NCI-H2081 (cell line): ENCODE data around the gene SERF2.
A peak's percentile ranks its signal among the peaks of the same experiment; 100 is the strongest.

ENCODE experiments used
- DNase-seq, 2 experiments: peaks; one replicate each; lab custom pipeline; 2025; lab: John Stamatoyannopoulos, UW

Gene SERF2

GRCh38 chr15:43791993-43792760 lies at the start of gene SERF2:
SERF2 (plus strand) TSS chr15:43792320; CDS start chr15:43792377, 57 bp downstream.
- DNase-seq = peak; percentile 99

GRCh38 chr15:43746245-43746902 lies 45.7 kb upstream of the SERF2 start, which contains the start of gene PDIA3:
PDIA3 (plus strand) TSS chr15:43746438; CDS start chr15:43746540, 102 bp downstream.
- peak; percentile 78 to 88 for DNase-seq

- peak; percentile 2 to 51 for DNase-seq
These were observed 45.2 kb upstream of the SERF2 start for GRCh38 chr15:43746903-43747309.

- DNase-seq = no peak
These were observed 43.7 kb upstream of the SERF2 start for GRCh38 chr15:43748376-43748775.

GRCh38 chr15:43749690-43750345 lies 42.3 kb upstream of the SERF2 start:
- DNase-seq = no peak

- no peak for DNase-seq
These were observed 40.2 kb upstream of the SERF2 start for GRCh38 chr15:43751885-43752284.

GRCh38 chr15:43762824-43763223 lies 29.3 kb upstream of the SERF2 start:
- no peak for DNase-seq

GRCh38 chr15:43763819-43764446 lies 28.2 kb upstream of the SERF2 start:
- no peak for DNase-seq

GRCh38 chr15:43769584-43770228 lies 22.4 kb upstream of the SERF2 start:
- peak; percentile 44 to 56 for DNase-seq

GRCh38 chr15:43771816-43772215 lies 20.3 kb upstream of the SERF2 start:
- DNase-seq = no peak

GRCh38 chr15:43772624-43773023 lies 19.5 kb upstream of the SERF2 start:
- no peak for DNase-seq

- no peak for DNase-seq
These were observed 18.1 kb upstream of the SERF2 start for GRCh38 chr15:43774062-43774461.

GRCh38 chr15:43775411-43775965 lies 16.6 kb upstream of the SERF2 start:
- peak; percentile 57 to 80 for DNase-seq

- peak in 1 of 2 experiments; percentile 8 for DNase-seq
These were observed 15.9 kb upstream of the SERF2 start for GRCh38 chr15:43776101-43776717.

- peak; percentile 69 to 85 for DNase-seq
These were observed 15.3 kb upstream of the SERF2 start, which contains the start of gene ELL3 for GRCh38 chr15:43776718-43777266. ELL3 (minus strand) TSS chr15:43776966; CDS start chr15:43776901, 65 bp downstream.

- DNase-seq = peak; percentile 85 to 88
These were observed 14.7 kb upstream of the SERF2 start for GRCh38 chr15:43777267-43777914.

- no peak for DNase-seq
These were observed 13.1 kb upstream of the SERF2 start for GRCh38 chr15:43779016-43779415.

- no peak for DNase-seq
These were observed 2.7 kb upstream of the SERF2 start for GRCh38 chr15:43789409-43789808.

GRCh38 chr15:43792761-43793476 lies 799 bp downstream of the SERF2 start:
- DNase-seq = peak in 1 of 2 experiments; percentile 1
